GM12875 (cell line): ENCODE measurements around the gene POLR2E.

ENCODE experiments used
- H3K4me3 ChIP-seq: one replicate; pipeline ENCODE4 v1.5.1; 2011; ENCODE audit warnings: low read depth, low read length, control low read depth
- CTCF ChIP-seq: IDR thresholded peaks from 2 replicates; pipeline ENCODE4 v1.5.1; 2011; ENCODE audit warnings: low read depth, mild to moderate bottlenecking, control low read depth, inconsistent platforms, low read length, moderate library complexity, borderline replicate concordance; ENCODE audit not compliant: insufficient read depth

Gene POLR2E

GRCh38 chr19:1081301-1082164 is 13.6 kb downstream of the POLR2E start:
- no peak overlapping the region for H3K4me3 ChIP-seq
- no peak for TF ChIP-seq CTCF

- TF ChIP-seq CTCF, result no peak
- H3K4me3 ChIP-seq, result no peak overlapping the region
Observed at GRCh38 chr19:1080360-1081161, 14.6 kb downstream of the POLR2E start.

- TF ChIP-seq CTCF, result no peak
- H3K4me3 ChIP-seq, result no peak overlapping the region
Observed at GRCh38 chr19:1079566-1080111, 15.5 kb downstream of the POLR2E start.

- TF ChIP-seq CTCF, result no peak
- H3K4me3 ChIP-seq, result no peak overlapping the region
Observed at GRCh38 chr19:1076951-1077350, 18.2 kb downstream of the POLR2E start.

- H3K4me3 ChIP-seq, result no peak overlapping the region
- no peak for TF ChIP-seq CTCF
Observed at GRCh38 chr19:1076046-1076386, 19.2 kb downstream of the POLR2E start.

GRCh38 chr19:1074544-1075283 is 20.5 kb downstream of the POLR2E start:
- no peak overlapping the region for H3K4me3 ChIP-seq
- TF ChIP-seq CTCF, result no peak
